ENCODE data around the gene DLX6. TPM values are rescaled to one million over a fixed set of nuclear protein-coding genes. Genes with fewer than 3 reads are reported as not detected.
A peak's percentile ranks its signal among the peaks of the same experiment; 100 is the strongest.

DLX6 gene
- total and polyA plus RNA-seq, 2 of the 8 experiments (the other 6 are each of a cell fraction or from before 2014, with no cell fraction given) = not detected

GRCh38 chr7:97008275-97008917, 3.0 kb downstream of the DLX6 start:
- no peak for TF ChIP-seq SIRT6 (IDR thresholded peaks at IDR 0.05; ENCODE audit: low read length)
- peak; percentile 24 for TF ChIP-seq RNF2 (IDR thresholded peaks at IDR 0.05; ENCODE audit: borderline replicate concordance, low read depth, low read length, missing control alignments, poor library complexity, severe bottlenecking)
- H4K5ac ChIP-seq (ENCODE audit: insufficient read length, low read depth, low read length) = no peak overlapping the region
- no peak overlapping the region for H3K4me2 ChIP-seq (ENCODE audit: insufficient read depth in 1 of 2, low read depth in 2 of 2, low read length in 2 of 2)
- no peak overlapping the region for H2BK20ac ChIP-seq (ENCODE audit: low read length)
- H2AK5ac ChIP-seq (ENCODE audit: low read depth, low read length) = no peak overlapping the region
- no peak overlapping the region for H2BK12ac ChIP-seq (ENCODE audit: low read depth, low read length)
- H3K18ac ChIP-seq (ENCODE audit: extremely low read depth, low read length) = no peak overlapping the region
- no peak overlapping the region for H3K9ac ChIP-seq (replicated peaks in 1 of 4; ENCODE audit: extremely low read depth in 1 of 4, low read depth in 3 of 4, low read length in 3 of 4)
- H3K79me2 ChIP-seq (ENCODE audit: control insufficient read depth in 1 of 2, insufficient read depth in 2 of 2, low read length in 2 of 2) = no peaks in the 10 kb centered on the region
- H3K56ac ChIP-seq (replicated peaks; ENCODE audit: insufficient read length, low read depth, low read length) = no peak overlapping the region
- H3K4me1 ChIP-seq (replicated peaks in 1 of 4; ENCODE audit: control insufficient read depth in 3 of 4, insufficient read depth in 4 of 4, low read length in 3 of 4) = peaks cover 0 to 15% (median 8%) of the 10 kb centered on the region in 4 experiments; a peak in 5 of 7 replicates
- FAIRE-seq = no peak
- H3K23me2 ChIP-seq (ENCODE audit: low read depth, low read length) = peaks cover 3% of the 10 kb centered on the region; the same call in 1 of the 2 replicates
- H3K4me3 ChIP-seq (ENCODE audit: extremely low read depth in 1 of 4, insufficient read depth in 2 of 4, low read depth in 3 of 4, low read length in 4 of 4) = no peak overlapping the region
- no peak for DNase-seq (ENCODE audit: low read depth in 1 of 2, low spot score in 2 of 2)
- H3K27ac ChIP-seq (ENCODE audit: low read depth, low read length) = no peak overlapping the region
- peaks cover 0 to 2% (median 0%) of the 10 kb centered on the region in 4 experiments; a peak in 1 of 8 replicates for H3K36me3 ChIP-seq (ENCODE audit: control insufficient read depth in 2 of 4, insufficient read depth in 4 of 4, low read length in 3 of 4)
- H4K20me1 ChIP-seq (replicated peaks in 1 of 2; ENCODE audit: control insufficient read depth in 1 of 2, insufficient read depth in 2 of 2, low read length in 2 of 2) = peaks cover 15 to 37% of the 10 kb centered on the region in 2 experiments
- H3K9me3 ChIP-seq (ENCODE audit: insufficient read depth in 2 of 2, low read depth in 1 of 2, low read length in 1 of 2) = no peaks in the 10 kb centered on the region
- no peak overlapping the region for H2BK120ac ChIP-seq (replicated peaks; ENCODE audit: low read depth, low read length)
- H3K14ac ChIP-seq (ENCODE audit: insufficient read length) = no peak overlapping the region
- no peak overlapping the region for H2BK5ac ChIP-seq (ENCODE audit: low read depth, low read length)
- CTCF ChIA-PET (ENCODE audit: partially characterized antibody) = interaction anchor here (1.0 to 6.3 kb wide), 7 partner anchors 8 to 22 kb away, joined by 3 to 71 read pairs (median 10); partner anchors contain the start of gene DLX5
- no peak overlapping the region for H3K4ac ChIP-seq (replicated peaks; ENCODE audit: insufficient read length, low read depth, low read length)
- H3K27me3 ChIP-seq (replicated peaks in 1 of 4; ENCODE audit: control insufficient read depth in 3 of 4, extremely low read depth in 1 of 4, insufficient read depth in 3 of 4, low read length in 3 of 4) = peaks cover 77 to 95% (median 89%) of the 10 kb centered on the region in 4 experiments
- H3K23ac ChIP-seq (ENCODE audit: insufficient read length) = no peak overlapping the region
- no peaks in the 10 kb centered on the region; the same call in 1 of the 2 replicates for H3K79me1 ChIP-seq (ENCODE audit: low read depth, low read length)
- H2BK15ac ChIP-seq (ENCODE audit: low read length) = no peak overlapping the region
- POLR2A ChIA-PET (ENCODE audit: partially characterized antibody) = interaction anchor here (2.3 to 2.8 kb wide), 2 partner anchors 9 to 19 kb away, joined by 8 to 10 read pairs; no protein-coding TSS in a partner anchor
- H2AFZ ChIP-seq (ENCODE audit: low read length) = no peak overlapping the region
- WGBS, 2 experiments (ENCODE audit: extremely low coverage in 1 of 2, insufficient coverage in 1 of 2, insufficient read length in 1 of 2, insufficient replicate concordance in 2 of 2, low coverage in 1 of 2, low lambda C conversion rate in 2 of 2, missing lambda C conversion rate in 1 of 2) = 35% methylated on average over 3 of the region's 3 CpGs; no CpG with 5 or more reads in 1 of the 2 experiments
- H4K8ac ChIP-seq (ENCODE audit: extremely low read depth, insufficient read depth, low read length) = no peak overlapping the region
- H4K91ac ChIP-seq (replicated peaks; ENCODE audit: insufficient read length, low read length) = no peak overlapping the region
